Fibroblast of skin of scalp (primary cell): Measurements from ENCODE around the gene PPP1R15A.
"Not testable (repeated sequence)": the region's sequence is repeated elsewhere in the genome, so short reads cannot be mapped to it uniquely, and the experiment has no call there.

ENCODE experiments used
- DNase-seq: peaks from one replicate; pipeline ENCODE4 v3.0.0-alpha.2; 2013

The PPP1R15A gene

GRCh38 chr19:48859711-48860572 lies 12.3 kb upstream of the PPP1R15A start:
- no peak for DNase-seq

GRCh38 chr19:48861313-48861712 lies 10.9 kb upstream of the PPP1R15A start:
- no peak for DNase-seq

DNA sequence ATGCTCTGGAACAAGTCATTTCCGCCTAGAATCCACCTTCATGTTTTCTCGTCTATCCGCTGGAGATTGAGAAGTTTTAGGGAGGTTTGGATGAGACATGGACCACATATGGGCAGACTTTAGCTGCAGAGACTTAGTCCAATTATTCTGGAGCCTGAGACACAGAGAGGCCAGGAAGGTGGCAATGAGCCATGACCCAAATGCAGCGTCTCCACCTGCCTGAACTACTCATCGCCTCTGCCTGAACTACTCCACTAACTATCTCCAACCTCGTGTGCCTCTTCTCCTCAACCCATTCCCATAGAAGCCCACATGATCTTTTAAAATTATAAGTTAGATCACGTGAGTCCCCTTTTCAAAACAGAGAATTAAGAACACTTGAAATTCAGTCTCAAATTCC lies 9.4 kb upstream of the PPP1R15A start:
- DNase-seq, result no peak

- DNase-seq, result no peak
Observed at GRCh38 chr19:48866692-48867091, 5.5 kb upstream of the PPP1R15A start.

GRCh38 chr19:48867123-48867745 lies 5.0 kb upstream of the PPP1R15A start:
- peak; percentile 15 for DNase-seq

GRCh38 chr19:48867746-48868113 lies 4.5 kb upstream of the PPP1R15A start:
- DNase-seq, result no peak

DNA sequence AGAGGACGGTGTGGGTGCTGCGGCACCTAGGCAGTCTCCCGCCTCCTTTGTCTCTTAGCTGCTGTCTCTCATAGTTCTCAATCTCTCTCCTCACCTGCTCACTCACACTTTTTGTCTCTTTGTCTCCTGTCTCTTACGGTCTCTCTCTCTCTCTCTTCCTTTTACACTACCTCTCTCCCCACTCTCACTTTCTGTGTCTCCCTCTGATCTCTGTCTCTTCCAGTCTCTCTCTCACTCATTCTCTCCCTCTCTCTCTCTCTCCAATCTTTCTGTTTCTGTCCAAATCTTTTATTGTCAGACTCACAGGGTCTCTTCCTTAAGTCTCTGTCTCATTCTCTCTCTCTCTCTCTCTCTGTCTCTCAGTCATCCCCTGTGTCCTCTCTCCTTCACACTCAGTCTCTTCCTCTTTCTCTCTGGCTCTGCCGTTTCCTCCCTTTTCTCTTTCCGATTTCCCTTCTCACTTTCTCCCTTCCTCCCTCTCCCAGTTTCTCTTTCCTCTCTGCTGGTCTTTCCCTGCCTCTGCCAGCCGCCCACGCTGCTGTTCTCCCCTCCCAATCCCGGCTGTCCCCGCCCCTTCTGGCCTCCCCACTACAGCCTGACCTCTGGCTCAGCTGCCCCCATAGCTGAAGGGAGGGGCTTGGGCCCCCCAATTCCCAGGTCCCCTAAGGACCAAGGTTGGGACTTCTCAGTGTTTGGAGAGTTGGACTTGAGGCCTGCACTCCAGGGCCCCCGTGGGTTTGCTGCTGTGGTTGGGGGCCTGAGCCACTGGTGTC lies 3.9 kb upstream of the PPP1R15A start, which contains the start of gene PLEKHA4:
Gene PLEKHA4 (minus strand): TSS at position 504 of the 773 bp plus-strand sequence. CDS start 997 bp downstream, outside the sequence.
- DNase-seq, result peak; percentile 53

GRCh38 chr19:48870048-48870447 lies 2.2 kb upstream of the PPP1R15A start:
- DNase-seq, result no peak

- DNase-seq, result not testable (repeated sequence)
Observed at GRCh38 chr19:48871471-48872181, 595 bp upstream of the PPP1R15A start.

GRCh38 chr19:48872884-48873475 lies 759 bp downstream of the PPP1R15A start:
- peak; percentile 95 for DNase-seq

DNA sequence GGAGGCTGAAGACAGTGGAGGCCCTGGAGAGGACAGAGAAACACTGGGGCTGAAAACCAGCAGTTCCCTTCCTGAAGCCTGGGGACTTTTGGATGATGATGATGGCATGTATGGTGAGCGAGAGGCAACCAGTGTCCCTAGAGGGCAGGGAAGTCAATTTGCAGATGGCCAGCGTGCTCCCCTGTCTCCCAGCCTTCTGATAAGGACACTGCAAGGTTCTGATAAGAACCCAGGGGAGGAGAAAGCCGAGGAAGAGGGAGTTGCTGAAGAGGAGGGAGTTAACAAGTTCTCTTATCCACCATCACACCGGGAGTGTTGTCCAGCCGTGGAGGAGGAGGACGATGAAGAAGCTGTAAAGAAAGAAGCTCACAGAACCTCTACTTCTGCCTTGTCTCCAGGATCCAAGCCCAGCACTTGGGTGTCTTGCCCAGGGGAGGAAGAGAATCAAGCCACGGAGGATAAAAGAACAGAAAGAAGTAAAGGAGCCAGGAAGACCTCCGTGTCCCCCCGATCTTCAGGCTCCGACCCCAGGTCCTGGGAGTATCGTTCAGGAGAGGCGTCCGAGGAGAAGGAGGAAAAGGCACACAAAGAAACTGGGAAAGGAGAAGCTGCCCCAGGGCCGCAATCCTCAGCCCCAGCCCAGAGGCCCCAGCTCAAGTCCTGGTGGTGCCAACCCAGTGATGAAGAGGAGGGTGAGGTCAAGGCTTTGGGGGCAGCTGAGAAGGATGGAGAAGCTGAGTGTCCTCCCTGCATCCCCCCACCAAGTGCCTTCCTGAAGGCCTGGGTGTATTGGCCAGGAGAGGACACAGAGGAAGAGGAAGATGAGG lies 1.5 kb downstream of the PPP1R15A start:
- DNase-seq, result no peak

DNA sequence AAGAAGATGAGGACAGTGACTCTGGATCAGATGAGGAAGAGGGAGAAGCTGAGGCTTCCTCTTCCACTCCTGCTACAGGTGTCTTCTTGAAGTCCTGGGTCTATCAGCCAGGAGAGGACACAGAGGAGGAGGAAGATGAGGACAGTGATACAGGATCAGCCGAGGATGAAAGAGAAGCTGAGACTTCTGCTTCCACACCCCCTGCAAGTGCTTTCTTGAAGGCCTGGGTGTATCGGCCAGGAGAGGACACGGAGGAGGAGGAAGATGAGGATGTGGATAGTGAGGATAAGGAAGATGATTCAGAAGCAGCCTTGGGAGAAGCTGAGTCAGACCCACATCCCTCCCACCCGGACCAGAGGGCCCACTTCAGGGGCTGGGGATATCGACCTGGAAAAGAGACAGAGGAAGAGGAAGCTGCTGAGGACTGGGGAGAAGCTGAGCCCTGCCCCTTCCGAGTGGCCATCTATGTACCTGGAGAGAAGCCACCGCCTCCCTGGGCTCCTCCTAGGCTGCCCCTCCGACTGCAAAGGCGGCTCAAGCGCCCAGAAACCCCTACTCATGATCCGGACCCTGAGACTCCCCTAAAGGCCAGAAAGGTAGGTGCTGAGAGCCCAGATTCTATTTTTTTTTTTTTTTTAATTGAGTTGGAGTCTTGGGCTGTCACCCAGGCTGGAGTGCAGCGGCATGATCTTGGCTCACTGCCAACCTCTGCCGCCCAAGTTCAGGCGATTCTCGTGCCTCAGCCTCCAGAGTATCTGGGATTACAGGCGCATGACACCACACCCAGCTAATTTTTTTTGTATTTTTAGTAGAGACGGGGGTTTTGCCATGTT lies 2.3 kb downstream of the PPP1R15A start:
- peak; percentile 76 for DNase-seq

DNA sequence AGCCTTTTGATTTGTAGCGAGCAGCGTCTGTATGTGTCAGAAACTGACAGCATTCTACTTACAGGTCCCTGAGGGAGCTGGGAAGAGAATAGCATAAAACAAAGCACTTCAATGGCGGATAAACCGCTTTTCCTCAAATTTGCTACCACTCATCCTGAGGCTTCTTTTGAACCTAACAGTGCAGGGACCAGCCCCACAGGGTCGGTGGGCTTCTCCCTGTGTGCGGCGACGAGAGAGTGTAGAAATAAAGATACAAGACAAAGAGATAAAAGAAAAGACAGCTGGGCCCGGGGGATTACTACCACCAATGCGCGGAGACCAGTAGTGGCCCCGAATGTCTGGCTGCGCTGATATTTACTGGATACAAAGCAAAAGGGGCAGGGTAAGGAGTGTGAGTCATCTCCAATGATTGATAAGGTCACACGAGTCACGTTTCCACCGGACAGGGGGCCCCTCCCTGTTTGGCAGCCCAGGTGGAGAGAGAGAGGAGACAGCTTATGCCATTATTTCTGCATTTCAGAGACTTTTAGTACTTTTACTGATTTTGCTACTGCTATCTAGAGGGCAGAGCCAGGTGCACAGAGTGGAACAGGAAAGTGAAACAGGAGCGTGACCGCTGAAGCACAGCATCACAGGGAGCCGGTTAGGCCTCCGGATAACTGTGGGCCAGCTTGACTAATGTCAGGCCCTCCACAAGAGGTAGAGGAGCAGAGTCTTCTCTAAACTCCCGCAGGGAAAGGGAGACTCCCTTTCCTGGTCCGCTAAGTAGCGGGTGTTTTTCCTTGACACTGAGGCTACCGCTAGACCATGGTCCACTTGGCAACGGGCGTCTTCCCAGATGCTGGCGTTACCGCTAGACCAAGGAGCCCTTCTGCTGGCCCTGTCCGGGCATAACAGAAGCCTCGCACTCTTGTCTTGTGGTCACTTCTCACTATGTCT lies 4.1 kb downstream of the PPP1R15A start:
- not testable (repeated sequence) for DNase-seq

DNA sequence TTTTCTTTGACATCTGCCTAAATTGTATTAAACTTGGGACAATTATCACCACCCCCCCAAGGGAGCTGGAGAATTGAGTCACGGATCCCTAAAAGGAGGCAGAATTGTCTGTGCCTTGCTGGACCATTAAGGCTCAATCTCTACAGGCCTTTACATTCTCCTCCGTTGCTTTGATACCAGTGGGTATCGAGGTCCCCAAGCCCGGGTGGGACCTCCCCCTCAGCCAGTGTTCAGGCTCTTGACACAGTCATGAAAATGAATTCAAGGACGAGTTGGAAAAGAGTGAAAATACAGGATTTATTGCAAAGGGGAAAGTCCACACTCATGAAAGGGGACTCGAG lies 5.6 kb downstream of the PPP1R15A start:
- no peak for DNase-seq

DNA sequence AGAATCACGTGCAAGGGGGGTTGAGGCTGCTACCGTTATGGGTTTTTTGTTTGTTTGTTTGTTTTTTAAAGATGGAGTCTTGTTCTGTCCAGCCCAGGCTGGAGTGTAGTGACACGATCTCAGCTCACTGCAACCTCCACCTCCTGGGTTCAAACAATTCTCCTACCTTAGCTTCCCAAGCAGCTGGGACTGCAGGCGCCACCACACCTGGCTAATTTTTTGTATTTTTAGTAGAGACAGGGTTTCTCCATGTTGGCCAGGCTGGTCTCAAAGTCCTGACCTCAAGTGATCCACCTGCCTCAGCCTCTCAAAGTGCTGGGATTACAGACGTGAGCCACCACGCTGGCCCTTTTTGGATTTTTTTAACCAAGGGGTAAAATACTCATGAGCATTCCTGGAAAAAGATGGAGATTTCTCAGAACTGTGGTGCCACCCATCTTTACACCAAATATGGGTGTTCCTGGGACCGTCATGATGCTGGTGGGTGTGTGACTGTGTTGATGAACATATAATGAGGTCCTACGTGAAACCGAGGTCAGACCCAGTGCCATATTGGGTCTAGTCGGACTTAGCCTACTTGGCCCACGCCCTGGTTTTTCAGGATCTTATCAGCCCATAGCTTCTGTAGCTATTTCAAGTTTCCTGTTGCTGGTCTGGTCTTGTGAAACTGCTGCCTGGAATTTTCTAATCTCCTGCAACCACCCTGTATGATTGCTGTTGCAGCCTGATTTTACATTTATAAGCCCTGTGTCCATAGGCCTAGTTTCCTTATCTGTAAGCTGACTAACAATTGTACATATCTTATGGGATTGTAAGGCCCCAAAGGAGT lies 6.2 kb downstream of the PPP1R15A start:
- DNase-seq, result peak; percentile 44

- DNase-seq, result no peak
Observed at GRCh38 chr19:48879025-48879637, 6.9 kb downstream of the PPP1R15A start.

- DNase-seq, result not testable (repeated sequence)
Observed at GRCh38 chr19:48879696-48880095, 7.5 kb downstream of the PPP1R15A start.
